H1 (cell line): ENCODE results near the gene TXLNA. TPM values are rescaled to one million over a fixed set of nuclear protein-coding genes. Genes with fewer than 3 reads are reported as not detected.

Experiments
- CTCF ChIA-PET: fragments of 300-600 bp; sonication (Branson Sonifier 250); formaldehyde crosslinking; loops from one replicate; lab custom pipeline; 2021; ENCODE audit not compliant: partially characterized antibody; lab: Charles Lee
- POLR2A ChIA-PET: fragments of 300-600 bp; sonication (Branson Sonifier 250); formaldehyde crosslinking; loops from one replicate; lab custom pipeline; 2021; ENCODE audit warnings: inconsistent platforms; ENCODE audit not compliant: partially characterized antibody; lab: Charles Lee
- DNase-seq, 2 experiments: peaks; one replicate each; pipeline versions ENCODE4 v3.0.0 to v3.0.0-alpha.2; 2010 to 2022; ENCODE audit warnings: low spot score in 2 of 2, low read depth in 1 of 2, mixed read lengths in 1 of 2
- FAIRE-seq: peaks from 2 replicates; lab custom pipeline; 2011; peaks lifted over from hg19 to GRCh38; lab: Jason Lieb, UNC
- H2AFZ ChIP-seq: 2 replicates; pipeline ENCODE4 v1.8.1; 2012; ENCODE audit warnings: low read length, inconsistent platforms
- H2AK5ac ChIP-seq: 2 replicates; pipeline ENCODE4 v1.6.1; 2013; ENCODE audit warnings: low read depth, low read length
- H2BK120ac ChIP-seq: replicated peaks from 2 replicates; pipeline ENCODE3; 2013; ENCODE audit warnings: low read depth, low read length, inconsistent platforms
- H2BK12ac ChIP-seq: 2 replicates; pipeline ENCODE4 v1.6.1; 2013; ENCODE audit warnings: low read depth, low read length
- H2BK15ac ChIP-seq: 2 replicates; pipeline ENCODE4 v1.6.1; 2013; ENCODE audit warnings: low read length
- H2BK20ac ChIP-seq: 2 replicates; pipeline ENCODE4 v1.6.1; 2013; ENCODE audit warnings: low read length
- H2BK5ac ChIP-seq: 2 replicates; pipeline ENCODE4 v1.6.1; 2013; ENCODE audit warnings: low read depth, low read length
- H3K14ac ChIP-seq: 2 replicates; pipeline ENCODE4 v1.6.1; 2013; ENCODE audit warnings: inconsistent platforms; ENCODE audit not compliant: insufficient read length
- H3K18ac ChIP-seq: 2 replicates; pipeline ENCODE4 v1.6.1; 2013; ENCODE audit warnings: low read length; ENCODE audit errors: extremely low read depth
- H3K23ac ChIP-seq: 2 replicates; pipeline ENCODE4 v1.6.1; 2013; ENCODE audit warnings: inconsistent platforms; ENCODE audit not compliant: insufficient read length
- H3K23me2 ChIP-seq: 2 replicates; pipeline ENCODE4 v1.6.1; 2013; ENCODE audit warnings: low read depth, low read length
- H3K27ac ChIP-seq: 2 replicates; pipeline ENCODE4 v1.6.1; 2011; ENCODE audit warnings: low read depth, low read length, inconsistent platforms
- H3K27me3 ChIP-seq, 4 experiments: replicated peaks in 1 of 4; 1 replicate in 1 of 4; 2 replicates in 3 of 4; pipeline versions ENCODE4 v1.6.1 to v1.8.1; 2011 to 2013; ENCODE audit warnings: low read length in 3 of 4, mild to moderate bottlenecking in 3 of 4, inconsistent platforms in 2 of 4, mixed read lengths in 2 of 4, moderate library complexity in 1 of 4; ENCODE audit not compliant: control insufficient read depth in 3 of 4, insufficient read depth in 3 of 4; ENCODE audit errors: extremely low read depth in 1 of 4
- H3K36me3 ChIP-seq, 4 experiments: 2 replicates each; pipeline versions ENCODE4 v1.6.1 to v1.8.1; 2011 to 2013; ENCODE audit warnings: mild to moderate bottlenecking in 4 of 4, low read length in 3 of 4, moderate library complexity in 2 of 4, control low read depth in 1 of 4, inconsistent platforms in 1 of 4; ENCODE audit not compliant: insufficient read depth in 4 of 4, control insufficient read depth in 2 of 4
- H3K4ac ChIP-seq: replicated peaks from 2 replicates; pipeline ENCODE3; 2013; ENCODE audit warnings: low read length, low read depth, mixed read lengths, inconsistent platforms; ENCODE audit not compliant: insufficient read length
- H3K4me1 ChIP-seq, 4 experiments: replicated peaks in 1 of 4; 1 replicate in 1 of 4; 2 replicates in 3 of 4; pipeline versions ENCODE4 v1.6.1 to v1.8.1; 2011 to 2013; ENCODE audit warnings: low read length in 3 of 4, inconsistent platforms in 2 of 4, mixed read lengths in 1 of 4; ENCODE audit not compliant: insufficient read depth in 4 of 4, control insufficient read depth in 3 of 4
- H3K4me2 ChIP-seq, 2 experiments: 2 replicates each; pipeline versions ENCODE4 v1.6.1 to v1.8.1; 2011 to 2013; ENCODE audit warnings: low read depth in 2 of 2, low read length in 2 of 2, control low read depth in 1 of 2, inconsistent platforms in 1 of 2, mild to moderate bottlenecking in 1 of 2; ENCODE audit not compliant: insufficient read depth in 1 of 2
- H3K4me3 ChIP-seq, 4 experiments: fragments of 200-600, 300-600 bp in 1 of 4; sonication (generic), shearing (Covaris generic), sonication (Bioruptor Twin) in 1 of 4; 2 replicates each; pipeline versions ENCODE4 v1.5.1 to v1.8.1; 2011 to 2016; ENCODE audit warnings: low read length in 4 of 4, low read depth in 3 of 4, control low read depth in 2 of 4, inconsistent platforms in 2 of 4, mild to moderate bottlenecking in 2 of 4, mixed read lengths in 1 of 4, moderate library complexity in 1 of 4; ENCODE audit not compliant: insufficient read depth in 2 of 4; ENCODE audit errors: extremely low read depth in 1 of 4
- H3K56ac ChIP-seq: replicated peaks from 2 replicates; pipeline ENCODE3; 2013; ENCODE audit warnings: low read depth, mild to moderate bottlenecking, mixed read lengths, low read length, inconsistent platforms; ENCODE audit not compliant: insufficient read length
- H3K79me1 ChIP-seq: 2 replicates; pipeline ENCODE4 v1.6.1; 2013; ENCODE audit warnings: low read depth, low read length, control low read depth
- H3K79me2 ChIP-seq, 2 experiments: 2 replicates each; pipeline versions ENCODE4 v1.6.1 to v1.8.1; 2012 to 2013; ENCODE audit warnings: low read length in 2 of 2, mild to moderate bottlenecking in 2 of 2, inconsistent platforms in 1 of 2; ENCODE audit not compliant: insufficient read depth in 2 of 2, control insufficient read depth in 1 of 2
- H3K9ac ChIP-seq, 4 experiments: replicated peaks in 1 of 4; 1 replicate in 1 of 4; 2 replicates in 3 of 4; pipeline versions ENCODE4 v1.6.1 to v1.8.1; 2011 to 2013; ENCODE audit warnings: low read depth in 3 of 4, low read length in 3 of 4, control low read depth in 2 of 4, mild to moderate bottlenecking in 2 of 4, moderate library complexity in 2 of 4, inconsistent platforms in 1 of 4; ENCODE audit errors: extremely low read depth in 1 of 4
- H3K9me3 ChIP-seq, 2 experiments: 2 replicates each; pipeline versions ENCODE4 v1.6.1 to v1.8.1; 2012 to 2013; ENCODE audit warnings: mild to moderate bottlenecking in 2 of 2, moderate library complexity in 2 of 2, control low read depth in 1 of 2, inconsistent platforms in 1 of 2, low read depth in 1 of 2, low read length in 1 of 2, mixed read lengths in 1 of 2; ENCODE audit not compliant: insufficient read depth in 2 of 2
- H4K20me1 ChIP-seq, 2 experiments: replicated peaks in 1 of 2; 2 replicates each; pipeline versions ENCODE3 to v1.8.1; 2011 to 2013; ENCODE audit warnings: inconsistent platforms in 2 of 2, low read length in 2 of 2, mild to moderate bottlenecking in 1 of 2; ENCODE audit not compliant: insufficient read depth in 2 of 2, control insufficient read depth in 1 of 2
- H4K5ac ChIP-seq: 2 replicates; pipeline ENCODE4 v1.6.1; 2013; ENCODE audit warnings: low read length, low read depth, mixed read lengths, inconsistent platforms; ENCODE audit not compliant: insufficient read length
- H4K8ac ChIP-seq: 2 replicates; pipeline ENCODE4 v1.8.0; 2013; ENCODE audit warnings: mild to moderate bottlenecking, moderate library complexity, low read length, inconsistent platforms; ENCODE audit not compliant: insufficient read depth; ENCODE audit errors: extremely low read depth
- H4K91ac ChIP-seq: replicated peaks from 2 replicates; pipeline ENCODE3; 2013; ENCODE audit warnings: low read length, mixed read lengths, inconsistent platforms; ENCODE audit not compliant: insufficient read length
- CBX5 ChIP-seq: fragments of 300-800, 300-1000 bp; sonication (generic); IDR thresholded peaks from 2 replicates; pipeline ENCODE4 v1.7.1; 2016; ENCODE audit warnings: antibody characterized with exemption, low read length, low read depth
- CHD2 ChIP-seq: IDR thresholded peaks from 2 replicates; pipeline ENCODE4 v1.6.1; 2012; ENCODE audit warnings: low read length, improper control_type of control experiment
- EP300 ChIP-seq, 2 experiments: IDR thresholded peaks; 1 replicate in 1 of 2; 2 replicates in 1 of 2; pipeline ENCODE4 v1.6.1; 2011 to 2012; ENCODE audit warnings: low read depth in 2 of 2, low read length in 2 of 2, mild to moderate bottlenecking in 2 of 2, borderline replicate concordance in 1 of 2, inconsistent platforms in 1 of 2, moderate library complexity in 1 of 2
- MAFK ChIP-seq: IDR thresholded peaks from 2 replicates; pipeline ENCODE4 v1.6.1; 2012; ENCODE audit warnings: low read depth, mild to moderate bottlenecking, improper control_type of control experiment, low read length
- SIRT6 ChIP-seq: IDR thresholded peaks from one replicate; pipeline ENCODE4 v1.7.1; 2012; ENCODE audit warnings: low read length, inconsistent platforms
- SP1 ChIP-seq: IDR thresholded peaks from 2 replicates; pipeline ENCODE4 v1.6.1; 2011; ENCODE audit warnings: low read depth, low read length
- WGBS, 2 experiments: shearing (Covaris generic) in 1 of 2; methylation state at CpG; one replicate each; pipeline versions ENCODE4 v1.1.6 to v1.1.7; 2013 to 2015; ENCODE audit warnings: low lambda C conversion rate in 2 of 2, mixed read lengths in 2 of 2, inconsistent platforms in 1 of 2, low coverage in 1 of 2, missing lambda C conversion rate in 1 of 2; ENCODE audit not compliant: insufficient replicate concordance in 2 of 2, insufficient coverage in 1 of 2, insufficient read length in 1 of 2; ENCODE audit errors: extremely low coverage in 1 of 2, missing lambda C conversion rate in 1 of 2; 5-methylcytosine and 5-hydroxymethylcytosine counted together
- long read RNA-seq, 2 experiments: library from RNA in 1 of 2; library from capped mRNA in 1 of 2; stranded (forward); transcript quantifications; one replicate each; pipeline ENCODE4 v2.0.0, GENCODE V29; 2021; ENCODE audit warnings: inconsistent platforms in 1 of 2
- polyA minus RNA-seq, 3 experiments: library from RNA; depleted of rRNA, polyadenylated mRNA; stranded (reverse); fragments of >200 nt; gene quantifications; 1 replicate in 2 of 3; 2 replicates in 1 of 3; pipeline ENCODE4 v1.2.3, GENCODE V29; 2011
- polyA plus RNA-seq, 7 experiments: library from polyadenylated mRNA; depleted of rRNA in 3 of 7; stranded (reverse) in 5 of 7; unstranded in 2 of 7; fragments of >200 nt in 5 of 7; fragments of 200-250 nt in 2 of 7; gene quantifications; 1 replicate in 5 of 7; 2 replicates in 1 of 7; 4 replicates in 1 of 7; pipeline versions ENCODE4 v1.2.1 to v1.2.3, GENCODE V29; 2011 to 2013; ENCODE audit warnings: missing spikeins in 2 of 7, mixed read lengths in 2 of 7
- total RNA-seq: library from RNA; stranded (reverse); fragmentation: NEBNext Ultra II Directional; extraction: Animal tissue kit (Norgen Biotek cat#: 25700); gene quantifications from 2 replicates; pipeline ENCODE4 v1.2.1, GENCODE V29; 2021
- TF ChIP-seq, protein P1 (sequence below): IDR thresholded peaks from 2 replicates; pipeline ENCODE4 v1.6.1; 2011; ENCODE audit warnings: low read depth, mild to moderate bottlenecking, low read length; ENCODE audit not compliant: insufficient read depth

The TXLNA gene
- 45.4 and 46.9 TPM in 2 replicates for total RNA-seq
- polyA plus RNA-seq (2011; rRNA removed): 31.3 and 31.6 TPM in 2 replicates
- polyA plus RNA-seq (2011; cell fraction: cytosol; rRNA removed): 24.5 TPM
- 30.3 TPM for polyA plus RNA-seq (2011; cell fraction: nucleus; rRNA removed)
- 26.6 to 30.9 TPM (median 28.9 TPM) in 4 replicates for polyA plus RNA-seq (2012, experiment 1 of 2)
- 20.3 TPM for polyA plus RNA-seq (2012, experiment 2 of 2)
- 24.0 TPM for polyA plus RNA-seq (2013, experiment 1 of 2)
- polyA plus RNA-seq (2013, experiment 2 of 2): 22.5 TPM
- polyA minus RNA-seq (2011; rRNA and poly(A)+ RNA removed): 39.3 and 45.1 TPM in 2 replicates
- polyA minus RNA-seq (2011; cell fraction: cytosol; rRNA and poly(A)+ RNA removed): 20.0 TPM
- 18.6 TPM for polyA minus RNA-seq (2011; cell fraction: nucleus; rRNA and poly(A)+ RNA removed)
- long read RNA-seq, experiment 1, partial matches to known transcripts: 16 of 16 reads
- long read RNA-seq, experiment 1, other reads (novel, unspliced or antisense): 0 of 16 reads
- long read RNA-seq, experiment 2, full-length matches to known transcripts: 1 of 3 reads
- long read RNA-seq, experiment 2, partial matches to known transcripts: 1 of 3 reads
- long read RNA-seq, experiment 2, other reads (novel, unspliced or antisense): 1 of 3 reads

DNA sequence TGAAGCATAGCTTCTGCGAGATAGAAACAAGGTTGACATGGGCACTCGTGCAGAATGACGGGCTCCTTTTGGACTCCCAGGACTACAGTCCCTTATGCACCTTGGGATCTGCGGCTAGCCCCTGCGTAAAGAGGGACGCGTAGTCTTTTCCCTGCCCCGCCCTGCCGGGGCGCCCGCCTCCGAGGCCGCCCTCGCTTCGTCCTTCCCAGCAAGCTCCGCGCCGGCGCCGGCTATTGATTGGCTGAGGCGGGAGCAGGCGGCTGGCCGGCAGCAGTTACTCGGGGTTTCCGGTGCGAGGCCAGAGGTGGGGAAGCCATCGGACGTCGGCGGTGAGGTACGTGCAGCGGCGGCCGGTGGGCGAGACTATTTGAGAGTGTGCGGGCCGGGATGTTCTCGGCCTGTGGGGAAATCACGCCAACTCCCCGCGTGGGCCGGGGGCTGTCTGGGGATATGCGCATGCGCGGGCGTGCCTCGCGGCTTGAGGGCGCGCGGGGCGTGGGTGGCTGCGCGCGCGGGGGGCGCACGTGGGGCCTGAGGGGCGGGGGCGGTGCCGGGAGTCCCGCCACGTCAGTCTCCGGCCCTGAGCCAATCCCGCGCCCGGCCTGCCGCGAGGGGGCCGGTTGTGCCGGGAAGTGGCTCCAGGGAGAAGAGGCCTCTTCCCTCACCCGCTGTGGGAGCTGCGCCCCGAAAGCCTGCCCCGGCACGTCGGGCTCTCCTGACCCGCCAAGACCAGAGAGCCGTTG lies at the start of gene TXLNA:
Gene TXLNA (plus strand): TSS at position 233 of the 743 bp plus-strand sequence. CDS start 671 bp downstream, outside the sequence.
- WGBS, 2 experiments: 2% methylated on average over 65 of the region's 79 CpGs; no CpG with 5 or more reads in 1 of the 2 experiments
- H2AFZ ChIP-seq: peak within 1 kb of the TSS; percentile 93
- CTCF ChIA-PET: interaction anchor here (1.2 to 1.6 kb wide), 2 partner anchors 36 to 69 kb away, joined by 4 to 5 read pairs; no protein-coding TSS in a partner anchor
- no peak for TF ChIP-seq MAFK
- TF ChIP-seq EP300 (IDR thresholded peaks at IDR 0.05; ENCODE audit: borderline replicate concordance in 1 of 2, low read depth in 2 of 2, low read length in 2 of 2): no peak
- TF ChIP-seq SP1: peak; percentile 38; the same call in 1 of the 2 replicates
- TF ChIP-seq CBX5: no peak
- no peak for TF ChIP-seq SIRT6
- TF ChIP-seq, protein P1, sequence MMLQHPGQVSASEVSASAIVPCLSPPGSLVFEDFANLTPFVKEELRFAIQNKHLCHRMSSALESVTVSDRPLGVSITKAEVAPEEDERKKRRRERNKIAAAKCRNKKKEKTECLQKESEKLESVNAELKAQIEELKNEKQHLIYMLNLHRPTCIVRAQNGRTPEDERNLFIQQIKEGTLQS: no peak
- TF ChIP-seq CHD2: 0 out of 2 replicates have a peak, but pooled peaks have one; percentile 28

More for the DNA sequence above, at the start of gene TXLNA:
- peak; percentile 77 to 95 for DNase-seq
- no peak within 1 kb of the TSS for H2BK120ac ChIP-seq
- peaks cover 7 to 32% of the 10 kb centered on the region in 2 experiments for H3K79me2 ChIP-seq
- H3K4me3 ChIP-seq: peak within 1 kb of the TSS; percentile 44 to 89 (median 76)
- H3K4me2 ChIP-seq: peak within 1 kb of the TSS; percentile 82 to 91
- H3K27me3 ChIP-seq: no peaks in the 10 kb centered on the region
- H3K4me1 ChIP-seq: peaks cover 8 to 15% (median 10%) of the 10 kb centered on the region in 4 experiments; a peak in 6 of 7 replicates
- FAIRE-seq: no peak
- H2AK5ac ChIP-seq: no peak within 1 kb of the TSS
- peak within 1 kb of the TSS; percentile 88 for H4K91ac ChIP-seq
- peak within 1 kb of the TSS; percentile 62; the same call in 1 of the 2 replicates for H2BK5ac ChIP-seq
- H3K79me1 ChIP-seq: peaks cover 3% of the 10 kb centered on the region; the same call in 1 of the 2 replicates
- H2BK15ac ChIP-seq: no peak within 1 kb of the TSS
- H3K27ac ChIP-seq: peak within 1 kb of the TSS; percentile 69; the same call in 1 of the 2 replicates
- peaks cover 10 to 30% (median 18%) of the 10 kb centered on the region in 4 experiments for H3K36me3 ChIP-seq
- H4K8ac ChIP-seq: peak within 1 kb of the TSS; percentile 90; the same call in 1 of the 2 replicates
- peak within 1 kb of the TSS; percentile 52 to 67 (median 56); a peak in 6 of 7 replicates for H3K9ac ChIP-seq
- H3K14ac ChIP-seq: no peak within 1 kb of the TSS
- POLR2A ChIA-PET: interaction anchor here (0.6 to 18.1 kb wide), 27 partner anchors 11 to 471 kb away, joined by 3 to 332 read pairs (median 4); partner anchors contain the start of genes BSDC1, CCDC28B, HDAC1 and IQCC
- H3K23me2 ChIP-seq: peaks cover 2% of the 10 kb centered on the region; the same call in 1 of the 2 replicates
- H3K23ac ChIP-seq: no peak within 1 kb of the TSS
- peak within 1 kb of the TSS; percentile 46 for H3K4ac ChIP-seq
- no peak within 1 kb of the TSS for H2BK20ac ChIP-seq
- H3K9me3 ChIP-seq: no peaks in the 10 kb centered on the region
- H4K5ac ChIP-seq: peak within 1 kb of the TSS; percentile 90
- peak within 1 kb of the TSS; percentile 98 for H3K18ac ChIP-seq
- peaks cover 0 to 4% of the 10 kb centered on the region in 2 experiments for H4K20me1 ChIP-seq
- H2BK12ac ChIP-seq: 0 out of 2 replicates have a peak within 1 kb of the TSS, but pooled peaks have one; percentile 20
- peak within 1 kb of the TSS; percentile 40 for H3K56ac ChIP-seq
